Hippocampal formation (tissue), 2 donors: Measurements from ENCODE around the gene SLC66A1.
"Not testable (repeated sequence)": the region's sequence is repeated elsewhere in the genome, so short reads cannot be mapped to it uniquely, and the experiment has no call there.

Experiments
- DNase-seq, 2 donors: peaks; one replicate each; lab custom pipeline; 2025; lab: John Stamatoyannopoulos, UW

Gene SLC66A1

GRCh38 chr1:19311931-19312781 is at the start of gene SLC66A1, which contains the start of gene AKR7A2:
SLC66A1 (plus strand) TSS chr1:19312326; CDS start chr1:19317678, 5,352 bp downstream.
AKR7A2 (minus strand) TSS chr1:19312144; CDS start chr1:19312124, 20 bp downstream.
- DNase-seq = peak; percentile 88 to 90

GRCh38 chr1:19262744-19263143 is 49.4 kb upstream of the SLC66A1 start:
- DNase-seq = no peak

GRCh38 chr1:19268445-19268844 is 43.7 kb upstream of the SLC66A1 start:
- DNase-seq = no peak

- not testable (repeated sequence) for DNase-seq
These were observed 42.4 kb upstream of the SLC66A1 start for GRCh38 chr1:19269427-19270342.

GRCh38 chr1:19270343-19270730 is 41.8 kb upstream of the SLC66A1 start:
- not testable (repeated sequence) for DNase-seq

GRCh38 chr1:19272064-19272463 is 40.1 kb upstream of the SLC66A1 start:
- no peak for DNase-seq

- DNase-seq = no peak
These were observed 38.9 kb upstream of the SLC66A1 start for GRCh38 chr1:19273106-19273843.

- not testable (repeated sequence) for DNase-seq
These were observed 38.1 kb upstream of the SLC66A1 start for GRCh38 chr1:19273844-19274531.

- no peak for DNase-seq
These were observed 37.5 kb upstream of the SLC66A1 start for GRCh38 chr1:19274636-19275035.

GRCh38 chr1:19283891-19284290 is 28.2 kb upstream of the SLC66A1 start:
- DNase-seq = no peak

- no peak for DNase-seq
These were observed 27.2 kb upstream of the SLC66A1 start for GRCh38 chr1:19284881-19285280.

GRCh38 chr1:19285366-19285765 is 26.8 kb upstream of the SLC66A1 start:
- not testable (repeated sequence) for DNase-seq

GRCh38 chr1:19285807-19286206 is 26.3 kb upstream of the SLC66A1 start:
- not testable (repeated sequence) for DNase-seq

GRCh38 chr1:19287436-19288185 is 24.5 kb upstream of the SLC66A1 start:
- DNase-seq = no peak

GRCh38 chr1:19288324-19289241 is 23.5 kb upstream of the SLC66A1 start, which contains the start of gene AKR7A3:
AKR7A3 (minus strand) TSS chr1:19288770; CDS start chr1:19288709, 61 bp downstream.
- peak in 1 of 2 donors; percentile 20 for DNase-seq

- no peak for DNase-seq
These were observed 22.9 kb upstream of the SLC66A1 start for GRCh38 chr1:19289244-19289643.

- no peak for DNase-seq
These were observed 17.5 kb upstream of the SLC66A1 start for GRCh38 chr1:19294638-19295037.

GRCh38 chr1:19300211-19300610 is 11.9 kb upstream of the SLC66A1 start:
- DNase-seq = no peak

GRCh38 chr1:19304081-19304480 is 8.0 kb upstream of the SLC66A1 start:
- not testable (repeated sequence) for DNase-seq
